ENCODE data around the gene GINS2. TPM values are rescaled to one million over a fixed set of nuclear protein-coding genes. Genes with fewer than 3 reads are reported as not detected.

The GINS2 gene
- total and polyA plus RNA-seq, 2 experiments from 2014 or later = 8.9 to 26.5 TPM

- no peaks in the 10 kb centered on the region for H3K9me3 ChIP-seq (ENCODE audit: low read depth)
- no peaks in the 10 kb centered on the region for H3K4me1 ChIP-seq (ENCODE audit: low read depth)
- no peak overlapping the region for H3K27ac ChIP-seq
- no peak for TF ChIP-seq CTCF (IDR thresholded peaks at IDR 0.05; ENCODE audit: low read depth, low read length)
- DNase-seq (ENCODE audit: low read depth in 1 of 2, low spot score in 1 of 2) = no peak
- peaks cover under 1% of the 10 kb centered on the region for H3K27me3 ChIP-seq
- no peak overlapping the region for H3K4me3 ChIP-seq
- no peaks in the 10 kb centered on the region for H3K36me3 ChIP-seq
Measured at GRCh38 chr16:85709766-85710585, 21.2 kb upstream of the GINS2 start.

- no peak for TF ChIP-seq CTCF (IDR thresholded peaks at IDR 0.05; ENCODE audit: low read depth, low read length)
- DNase-seq (ENCODE audit: low read depth in 1 of 2, low spot score in 1 of 2) = no peak
- Histone ChIP-seq H3K4me3 (no peak overlapping the region), H3K36me3 (no peaks in the 10 kb centered on the region), H3K4me1 (ENCODE audit: low read depth) (no peaks in the 10 kb centered on the region), H3K27ac (no peak overlapping the region), H3K9me3 (ENCODE audit: low read depth) (no peaks in the 10 kb centered on the region), H3K27me3 (no peaks in the 10 kb centered on the region)
Measured at GRCh38 chr16:85708338-85708737, 19.6 kb upstream of the GINS2 start.

GRCh38 chr16:85707528-85708095, 18.9 kb upstream of the GINS2 start:
- Histone ChIP-seq H3K27ac (no peak overlapping the region), H3K27me3 (no peaks in the 10 kb centered on the region), H3K9me3 (ENCODE audit: low read depth) (no peaks in the 10 kb centered on the region), H3K4me3 (no peak overlapping the region), H3K36me3 (no peaks in the 10 kb centered on the region), H3K4me1 (ENCODE audit: low read depth) (no peaks in the 10 kb centered on the region)
- no peak for TF ChIP-seq CTCF (IDR thresholded peaks at IDR 0.05; ENCODE audit: low read depth, low read length)
- no peak for DNase-seq (ENCODE audit: low read depth in 1 of 2, low spot score in 1 of 2)

GRCh38 chr16:85706449-85707034, 17.8 kb upstream of the GINS2 start:
- Histone ChIP-seq H3K27ac (no peak overlapping the region), H3K36me3 (no peaks in the 10 kb centered on the region), H3K4me3 (no peak overlapping the region), H3K9me3 (ENCODE audit: low read depth) (no peaks in the 10 kb centered on the region), H3K4me1 (ENCODE audit: low read depth) (no peaks in the 10 kb centered on the region), H3K27me3 (no peaks in the 10 kb centered on the region)
- DNase-seq (ENCODE audit: low read depth in 1 of 2, low spot score in 1 of 2) = no peak
- no peak for TF ChIP-seq CTCF (IDR thresholded peaks at IDR 0.05; ENCODE audit: low read depth, low read length)

- no peak overlapping the region for H3K27ac ChIP-seq
- no peak for DNase-seq (ENCODE audit: low read depth in 1 of 2, low spot score in 1 of 2)
- H3K4me3 ChIP-seq = no peak overlapping the region
- no peaks in the 10 kb centered on the region for H3K9me3 ChIP-seq (ENCODE audit: low read depth)
- no peak for TF ChIP-seq CTCF (IDR thresholded peaks at IDR 0.05; ENCODE audit: low read depth, low read length)
- H3K4me1 ChIP-seq (ENCODE audit: low read depth) = no peaks in the 10 kb centered on the region
- no peaks in the 10 kb centered on the region for H3K36me3 ChIP-seq
- H3K27me3 ChIP-seq = no peaks in the 10 kb centered on the region
Measured at GRCh38 chr16:85704900-85705846, 16.4 kb upstream of the GINS2 start.

Measured in cardiac muscle cell (in vitro differentiated cells and primary cell).